HepG2 (cell line): ENCODE measurements around the gene FBXO10. TPM values are rescaled to one million over a fixed set of nuclear protein-coding genes. Genes with fewer than 3 reads are reported as not detected.
A peak's percentile ranks its signal among the peaks of the same experiment; 100 is the strongest.

Source experiments
- FOSL1 ChIP-seq: sonication (generic); formaldehyde crosslinking; IDR thresholded peaks from 2 replicates; pipeline ENCODE4 v1.9.0; 2021; ENCODE audit warnings: missing genetic modification reagents, borderline replicate concordance
- GABPA ChIP-seq, 2 experiments: IDR thresholded peaks; 2 replicates each; pipeline ENCODE4 v1.6.1; 2011 to 2016; ENCODE audit warnings: low read depth in 2 of 2, low read length in 1 of 2, missing biosample characterization in 1 of 2, missing genetic modification characterization in 1 of 2
- GATAD1 ChIP-seq: IDR thresholded peaks from 2 replicates; pipeline ENCODE4 v1.6.1; 2016; ENCODE audit warnings: missing genetic modification reagents, missing compliant biosample characterization
- HDAC1 ChIP-seq: sonication (generic); formaldehyde crosslinking; IDR thresholded peaks from 2 replicates; pipeline ENCODE4 v1.5.1; 2020; ENCODE audit warnings: mild to moderate bottlenecking, missing genetic modification reagents
- KLF11 ChIP-seq: IDR thresholded peaks from 2 replicates; pipeline ENCODE4 v1.6.1; 2016; ENCODE audit warnings: missing compliant biosample characterization
- KLF15 ChIP-seq: sonication (generic); formaldehyde crosslinking; IDR thresholded peaks from 2 replicates; pipeline ENCODE4 v1.8.1; 2023; ENCODE audit warnings: borderline replicate concordance, mild to moderate bottlenecking, inconsistent platforms, missing genetic modification reagents, mixed read lengths
- NKX3-1 ChIP-seq: sonication (generic); formaldehyde crosslinking; IDR thresholded peaks from 2 replicates; pipeline ENCODE4 v1.5.0; 2020; ENCODE audit warnings: missing genetic modification reagents
- PCBP2 ChIP-seq: fragments of 200-400 bp; formaldehyde crosslinking; optimal IDR thresholded peaks from 2 replicates; pipeline ENCODE3; 2018; ENCODE audit warnings: low read length, low read depth; ENCODE audit not compliant: poor library complexity, severe bottlenecking
- RAD51 ChIP-seq: fragments of 450-650 bp; IDR thresholded peaks from 2 replicates; pipeline ENCODE4 v1.6.1; 2016; ENCODE audit warnings: borderline replicate concordance
- SMARCC2 ChIP-seq: fragments of 450-650 bp; IDR thresholded peaks from 2 replicates; pipeline ENCODE4 v1.6.1; 2017; ENCODE audit warnings: antibody characterized with exemption, mild to moderate bottlenecking
- SRSF4 ChIP-seq: fragments of 200-400 bp; formaldehyde crosslinking; IDR thresholded peaks from one replicate; pipeline ENCODE4 v1.6.1; 2018; ENCODE audit warnings: mild to moderate bottlenecking, low read depth, low read length, moderate library complexity; ENCODE audit not compliant: poor library complexity, severe bottlenecking
- SUZ12 ChIP-seq: fragments of 150-350 bp; IDR thresholded peaks from 2 replicates; pipeline ENCODE4 v1.6.1; 2014; ENCODE audit warnings: low read depth, low read length
- TAF15 ChIP-seq: fragments of 200-400 bp; formaldehyde crosslinking; IDR thresholded peaks from one replicate; pipeline ENCODE4 v1.6.1; 2018; ENCODE audit warnings: mild to moderate bottlenecking, low read depth, low read length; ENCODE audit not compliant: poor library complexity, severe bottlenecking
- ZBTB44 ChIP-seq: sonication (generic); formaldehyde crosslinking; IDR thresholded peaks from 2 replicates; pipeline ENCODE4 v1.4.0; 2020; ENCODE audit warnings: missing genetic modification reagents
- ZBTB7A ChIP-seq: sonication (generic); formaldehyde crosslinking; IDR thresholded peaks from 2 replicates; pipeline ENCODE4 v1.8.0; 2022; ENCODE audit warnings: mild to moderate bottlenecking, missing genetic modification reagents
- ZFP37 ChIP-seq: sonication (generic); formaldehyde crosslinking; IDR thresholded peaks from 2 replicates; pipeline ENCODE4 v1.4.0; 2020; ENCODE audit warnings: missing genetic modification reagents, borderline replicate concordance
- ZHX2 ChIP-seq, 2 experiments: sonication (generic) in 1 of 2; formaldehyde crosslinking in 1 of 2; IDR thresholded peaks; 2 replicates each; pipeline versions ENCODE4 v1.6.1 to v1.9.0; 2014 to 2022; ENCODE audit warnings: antibody characterized with exemption in 1 of 2, borderline replicate concordance in 1 of 2, inconsistent platforms in 1 of 2, low read depth in 1 of 2, missing genetic modification reagents in 1 of 2
- ZNF432 ChIP-seq: sonication (generic); formaldehyde crosslinking; IDR thresholded peaks from 2 replicates; pipeline ENCODE4 v1.5.0; 2020; ENCODE audit warnings: missing genetic modification reagents, mild to moderate bottlenecking, borderline replicate concordance
- ZNF451 ChIP-seq: sonication (generic); formaldehyde crosslinking; IDR thresholded peaks from 2 replicates; pipeline ENCODE4 v1.5.0; 2020; ENCODE audit warnings: mild to moderate bottlenecking, missing genetic modification reagents
- ZNF597 ChIP-seq: sonication (generic); formaldehyde crosslinking; IDR thresholded peaks from 2 replicates; pipeline ENCODE4 v1.5.0; 2020; ENCODE audit warnings: missing genetic modification reagents
- ZNF629 ChIP-seq: sonication (generic); formaldehyde crosslinking; conservative IDR thresholded peaks from 2 replicates; pipeline ENCODE4 v1.5.0; 2020; ENCODE audit warnings: missing genetic modification reagents
- ZSCAN9 ChIP-seq: IDR thresholded peaks from 2 replicates; pipeline ENCODE4 v1.6.1; 2016; ENCODE audit warnings: borderline replicate concordance
- polyA plus RNA-seq, 8 experiments: library from polyadenylated mRNA; depleted of rRNA in 3 of 8; stranded (reverse) in 7 of 8; unstranded in 1 of 8; fragments of >200 nt; fragmentation: Illumina TruSeq in 4 of 8; extraction: Trizol in 4 of 8; gene quantifications; 2 replicates each; pipeline versions ENCODE4 v1.2.1 to v1.2.3, GENCODE V29; 2011 to 2016; ENCODE audit warnings: low read depth in 4 of 8, missing spikeins in 1 of 8, mixed read lengths in 1 of 8; ENCODE audit not compliant: insufficient read depth in 1 of 8
- total RNA-seq, 5 experiments: library from RNA; depleted of rRNA; stranded (reverse); fragments of >200 nt; fragmentation: Illumina TruSeq; extraction: Trizol; gene quantifications; 2 replicates each; pipeline ENCODE4 v1.2.3, GENCODE V29; 2016; ENCODE audit warnings: low read depth in 1 of 5

Gene FBXO10
- total and polyA plus RNA-seq, 2 of the 13 experiments (the other 11 are each of a cell fraction or from before 2014, with no cell fraction given): 3.1 to 5.1 TPM

- TF ChIP-seq PCBP2 (no peak), ZNF451 (CRISPR knock-in tag) (no peak), HDAC1 (CRISPR knock-in tag) (peak; percentile 77), GATAD1 (peak; percentile 69), RAD51 (no peak), SMARCC2 (no peak), KLF15 (CRISPR knock-in tag) (no peak), GABPA (IDR thresholded peaks at IDR 0.05; ENCODE audit: low read depth, low read length) (no peak), GABPA (CRISPR knock-in tag; IDR thresholded peaks at IDR 0.05; ENCODE audit: low read depth) (no peak), ZFP37 (no peak), TAF15 (no peak), FOSL1 (no peak), ZNF432 (CRISPR knock-in tag) (no peak), ZNF597 (CRISPR knock-in tag) (no peak), KLF11 (CRISPR knock-in tag) (no peak), ZHX2 (IDR thresholded peaks at IDR 0.05; ENCODE audit: low read depth) (no peak), ZHX2 (CRISPR knock-in tag; IDR thresholded peaks at IDR 0.05; ENCODE audit: borderline replicate concordance) (no peak), ZSCAN9 (no peak), SRSF4 (no peak), ZBTB44 (CRISPR knock-in tag) (no peak), ZBTB7A (CRISPR knock-in tag) (no peak), NKX3-1 (CRISPR knock-in tag) (no peak), SUZ12 (no peak), ZNF629 (CRISPR knock-in tag) (no peak)
Measured at GRCh38 chr9:37575921-37576721, at the start of gene FBXO10 (continued).
